Activated CD4-positive, alpha-beta memory T cell treated with anti-CD3 and anti-CD28 coated beads, Interleukin-2, amount 10 ng/mL, durations not matched to agents 7 days and 5 days (primary cell): ENCODE data around the gene RAB40C. TPM values are rescaled to one million over a fixed set of nuclear protein-coding genes. Genes with fewer than 3 reads are reported as not detected.
A peak's percentile ranks its signal among the peaks of the same experiment; 100 is the strongest.

Source experiments
- CTCF ChIA-PET: fragments of 350-600 bp; sonication (Branson Sonifier 250); formaldehyde crosslinking; loops from one replicate; lab custom pipeline; 2021; ENCODE audit warnings: antibody characterized with exemption, inconsistent platforms; lab: Charles Lee
- POLR2A ChIA-PET: fragments of 350-600 bp; sonication (Branson Sonifier 250); formaldehyde crosslinking; loops from one replicate; lab custom pipeline; 2021; ENCODE audit warnings: antibody characterized with exemption; lab: Charles Lee
- DNase-seq: peaks from one replicate; pipeline ENCODE4 v3.0.0-alpha.2; 2020
- H3K27ac Mint-ChIP-seq: one replicate; pipeline ENCODE4 v1.8.0; 2021; ENCODE audit warnings: mild to moderate bottlenecking, mixed read lengths
- H3K27me3 Mint-ChIP-seq: one replicate; pipeline ENCODE4 v1.8.0; 2021; ENCODE audit warnings: mixed read lengths
- H3K36me3 Mint-ChIP-seq: one replicate; pipeline ENCODE4 v1.8.0; 2021; ENCODE audit warnings: low read depth, mixed read lengths
- H3K4me1 Mint-ChIP-seq: one replicate; pipeline ENCODE4 v1.8.0; 2021; ENCODE audit warnings: mixed read lengths
- H3K4me3 Mint-ChIP-seq: one replicate; pipeline ENCODE4 v1.8.0; 2021; ENCODE audit warnings: mild to moderate bottlenecking, mixed read lengths
- H3K9me3 Mint-ChIP-seq: one replicate; pipeline ENCODE4 v1.8.0; 2021; ENCODE audit warnings: mixed read lengths
- total RNA-seq, 2 experiments: library from RNA; stranded (reverse); gene quantifications; one replicate each; pipeline ENCODE4 v1.2.3, GENCODE V29; 2021

Gene RAB40C
- total RNA-seq, 2 experiments from 2014 or later, result 12.2 to 14.2 TPM

GRCh38 chr16:583470-583814 lies 6.4 kb upstream of the RAB40C start:
- Mint-ChIP-seq H3K4me3 (no peak overlapping the region), H3K27ac (no peak overlapping the region), H3K4me1 (peaks cover 16% of the 10 kb centered on the region), H3K9me3 (no peaks in the 10 kb centered on the region), H3K36me3 (peaks cover 2% of the 10 kb centered on the region), H3K27me3 (no peaks in the 10 kb centered on the region)
- ChIA-PET CTCF (no interaction called here), POLR2A (no interaction called here)
- no peak for DNase-seq

GRCh38 chr16:583815-584591 lies 5.9 kb upstream of the RAB40C start:
- H3K9me3 Mint-ChIP-seq, result no peaks in the 10 kb centered on the region
- no peak for DNase-seq
- ChIA-PET POLR2A (no interaction called here), CTCF (no interaction called here)
- no peaks in the 10 kb centered on the region for H3K27me3 Mint-ChIP-seq
- peaks cover 2% of the 10 kb centered on the region for H3K36me3 Mint-ChIP-seq
- no peak overlapping the region for H3K4me3 Mint-ChIP-seq
- peaks cover 15% of the 10 kb centered on the region for H3K4me1 Mint-ChIP-seq
- H3K27ac Mint-ChIP-seq, result no peak overlapping the region

- Mint-ChIP-seq H3K4me1 (peaks cover 13% of the 10 kb centered on the region), H3K27ac (no peak overlapping the region), H3K4me3 (no peak overlapping the region), H3K27me3 (no peaks in the 10 kb centered on the region), H3K36me3 (peaks cover 2% of the 10 kb centered on the region), H3K9me3 (no peaks in the 10 kb centered on the region)
- ChIA-PET POLR2A (interaction anchor here (1.4 kb wide), 1 partner anchor 18 kb away, joined by 3 read pairs; no protein-coding TSS in a partner anchor), CTCF (interaction anchor here (1.0 kb wide), 1 partner anchor 8 kb away, joined by 3 read pairs; no protein-coding TSS in a partner anchor)
- no peak for DNase-seq
Observed at GRCh38 chr16:585351-585750, 4.5 kb upstream of the RAB40C start.

GRCh38 chr16:586047-586644 lies 3.7 kb upstream of the RAB40C start:
- H3K9me3 Mint-ChIP-seq, result no peaks in the 10 kb centered on the region
- H3K36me3 Mint-ChIP-seq, result peaks cover 2% of the 10 kb centered on the region
- CTCF ChIA-PET, result interaction anchor here (1.0 kb wide), 1 partner anchor 9 kb away, joined by 3 read pairs; no protein-coding TSS in a partner anchor
- POLR2A ChIA-PET, result interaction anchor here (1.4 kb wide), 1 partner anchor 19 kb away, joined by 3 read pairs; no protein-coding TSS in a partner anchor
- DNase-seq, result no peak
- peaks cover 20% of the 10 kb centered on the region for H3K4me1 Mint-ChIP-seq
- H3K27ac Mint-ChIP-seq, result no peak overlapping the region
- no peaks in the 10 kb centered on the region for H3K27me3 Mint-ChIP-seq
- no peak overlapping the region for H3K4me3 Mint-ChIP-seq

GRCh38 chr16:586645-587590 lies 2.9 kb upstream of the RAB40C start:
- Mint-ChIP-seq H3K9me3 (no peaks in the 10 kb centered on the region), H3K4me3 (peak overlapping the region; percentile 82), H3K27ac (peak overlapping the region; percentile 76), H3K4me1 (peaks cover 23% of the 10 kb centered on the region), H3K27me3 (no peaks in the 10 kb centered on the region), H3K36me3 (peaks cover 2% of the 10 kb centered on the region)
- no peak for DNase-seq
- POLR2A ChIA-PET, result interaction anchor here (1.2 to 2.2 kb wide), 4 partner anchors 16 to 109 kb away, joined by 5 to 10 read pairs (median 7); partner anchors contain the start of gene PIGQ
- CTCF ChIA-PET, result no interaction called here

GRCh38 chr16:588639-588888 lies 1.3 kb upstream of the RAB40C start:
- Mint-ChIP-seq H3K27me3 (no peaks in the 10 kb centered on the region), H3K4me3 (peak overlapping the region; percentile 82), H3K9me3 (no peaks in the 10 kb centered on the region), H3K4me1 (peaks cover 27% of the 10 kb centered on the region), H3K27ac (peak overlapping the region; percentile 99), H3K36me3 (peaks cover 2% of the 10 kb centered on the region)
- CTCF ChIA-PET, result interaction anchor here (0.7 to 1.3 kb wide), 2 partner anchors 11 to 60 kb away, joined by 3 read pairs; no protein-coding TSS in a partner anchor
- POLR2A ChIA-PET, result interaction anchor here (0.8 to 2.2 kb wide), 11 partner anchors 9 to 163 kb away, joined by 3 to 15 read pairs (median 6); partner anchors contain the start of genes METTL26, PIGQ and RAB11FIP3
- DNase-seq, result peak; percentile 69

- peaks cover 28% of the 10 kb centered on the region for H3K4me1 Mint-ChIP-seq
- H3K9me3 Mint-ChIP-seq, result no peaks in the 10 kb centered on the region
- DNase-seq, result peak; percentile 98
- CTCF ChIA-PET, result interaction anchor here (0.7 to 1.3 kb wide), 2 partner anchors 11 to 59 kb away, joined by 3 read pairs; no protein-coding TSS in a partner anchor
- H3K27ac Mint-ChIP-seq, result peak overlapping the region; percentile 99
- peaks cover 2% of the 10 kb centered on the region for H3K36me3 Mint-ChIP-seq
- no peaks in the 10 kb centered on the region for H3K27me3 Mint-ChIP-seq
- POLR2A ChIA-PET, result interaction anchor here (0.8 to 2.2 kb wide), 11 partner anchors 10 to 164 kb away, joined by 3 to 15 read pairs (median 6); partner anchors contain the start of genes METTL26, PIGQ and RAB11FIP3
- peak overlapping the region; percentile 82 for H3K4me3 Mint-ChIP-seq
Observed at GRCh38 chr16:588889-589657, 793 bp upstream of the RAB40C start.

- Mint-ChIP-seq H3K36me3 (peaks cover 2% of the 10 kb centered on the region), H3K4me1 (peaks cover 29% of the 10 kb centered on the region), H3K9me3 (no peaks in the 10 kb centered on the region), H3K4me3 (peak overlapping the region; percentile 80), H3K27ac (peak overlapping the region; percentile 47), H3K27me3 (no peaks in the 10 kb centered on the region)
- CTCF ChIA-PET, result no interaction called here
- POLR2A ChIA-PET, result interaction anchor here (0.7 to 1.5 kb wide), 4 partner anchors 18 to 373 kb away, joined by 3 to 6 read pairs (median 4); partner anchors contain the start of gene METTL26
- DNase-seq, result no peak
Observed at GRCh38 chr16:590188-590814, 435 bp downstream of the RAB40C start.

GRCh38 chr16:590815-591200 lies 942 bp downstream of the RAB40C start:
- Mint-ChIP-seq H3K4me1 (peaks cover 29% of the 10 kb centered on the region), H3K36me3 (peaks cover 2% of the 10 kb centered on the region), H3K9me3 (no peaks in the 10 kb centered on the region), H3K27ac (peak overlapping the region; percentile 47), H3K4me3 (peak overlapping the region; percentile 80), H3K27me3 (no peaks in the 10 kb centered on the region)
- ChIA-PET POLR2A (interaction anchor here (0.7 to 1.5 kb wide), 4 partner anchors 19 to 373 kb away, joined by 3 to 6 read pairs (median 4); partner anchors contain the start of gene METTL26), CTCF (no interaction called here)
- DNase-seq, result no peak

GRCh38 chr16:591231-591630 lies 1.4 kb downstream of the RAB40C start:
- Mint-ChIP-seq H3K4me1 (peaks cover 32% of the 10 kb centered on the region), H3K36me3 (peaks cover 5% of the 10 kb centered on the region), H3K4me3 (peak overlapping the region; percentile 80), H3K27ac (no peak overlapping the region), H3K27me3 (no peaks in the 10 kb centered on the region), H3K9me3 (no peaks in the 10 kb centered on the region)
- no peak for DNase-seq
- ChIA-PET CTCF (no interaction called here), POLR2A (interaction anchor here (1.5 kb wide), 1 partner anchor 44 kb away, joined by 4 read pairs; no protein-coding TSS in a partner anchor)

GRCh38 chr16:591892-592517 lies 2.1 kb downstream of the RAB40C start:
- ChIA-PET POLR2A (interaction anchor here (0.9 kb wide), 1 partner anchor 45 kb away, joined by 3 read pairs; the partner anchor contains the start of gene METTL26), CTCF (no interaction called here)
- Mint-ChIP-seq H3K36me3 (peaks cover 9% of the 10 kb centered on the region), H3K27me3 (no peaks in the 10 kb centered on the region), H3K4me3 (no peak overlapping the region), H3K4me1 (peaks cover 31% of the 10 kb centered on the region), H3K9me3 (no peaks in the 10 kb centered on the region), H3K27ac (no peak overlapping the region)
- no peak for DNase-seq
